ENCODE data around the gene OARD1.

DNA sequence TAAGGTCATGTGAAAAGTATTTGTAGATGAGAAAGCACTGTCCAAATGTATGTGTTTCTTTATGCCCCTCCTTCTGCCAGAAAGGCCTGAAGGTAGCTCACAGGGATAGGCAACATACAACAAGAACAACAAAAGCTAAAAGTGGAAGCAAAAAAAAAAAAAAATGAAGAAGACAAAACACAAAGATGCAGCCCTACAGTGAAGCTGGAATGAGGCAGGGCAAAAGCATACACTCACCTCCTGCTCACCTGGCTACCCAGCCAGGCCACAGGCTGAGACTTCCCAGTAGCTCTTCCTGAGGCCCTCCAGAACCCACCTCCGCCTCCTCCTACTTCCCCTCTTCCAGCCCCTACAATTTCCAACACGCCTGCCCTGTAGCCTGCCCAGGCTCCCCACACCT, 35.6 kb downstream of the OARD1 start:
- no peak for TF ChIP-seq POLR2A (IDR thresholded peaks at IDR 0.05; ENCODE audit: low read depth, low read length)
- TF ChIP-seq TAF1 (IDR thresholded peaks at IDR 0.05; ENCODE audit: low read depth, low read length), result no peak
- no peak for TF ChIP-seq POLR2AphosphoS5 (IDR thresholded peaks at IDR 0.05; ENCODE audit: low read depth, low read length)
- no peak for TF ChIP-seq POU2F2 (IDR thresholded peaks at IDR 0.05; ENCODE audit: low read depth, low read length)
- no peak for TF ChIP-seq PAX5 (IDR thresholded peaks at IDR 0.05; ENCODE audit: insufficient read depth, low read length, severe bottlenecking)
